ENCODE measurements around the gene AHI1. TPM values are rescaled to one million over a fixed set of nuclear protein-coding genes. Genes with fewer than 3 reads are reported as not detected.

The AHI1 gene
- polyA plus RNA-seq, 1 of the 3 experiments (the other 2 are of a cell fraction) = 7.3 TPM

DNA sequence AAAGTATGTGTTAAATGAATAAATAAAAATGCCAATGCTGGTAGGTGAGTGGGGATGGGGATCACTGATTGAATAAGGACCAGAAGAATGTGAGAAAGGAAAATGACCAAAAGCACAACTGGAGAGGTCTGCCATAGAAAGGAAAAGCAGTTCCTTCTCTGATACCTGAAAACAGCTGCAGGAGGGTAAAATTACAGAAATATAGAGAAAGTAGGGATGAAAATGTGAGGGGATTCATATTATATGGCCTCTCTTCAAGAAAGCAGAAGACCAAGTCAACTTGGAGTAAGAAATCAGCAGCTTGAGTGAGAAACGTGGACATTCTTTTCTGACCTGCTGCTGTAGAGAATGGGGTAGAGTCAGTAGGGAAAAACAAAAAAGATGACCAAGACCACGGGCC, 191.4 kb downstream of the AHI1 start (continued):
- TF ChIP-seq, protein P1, sequence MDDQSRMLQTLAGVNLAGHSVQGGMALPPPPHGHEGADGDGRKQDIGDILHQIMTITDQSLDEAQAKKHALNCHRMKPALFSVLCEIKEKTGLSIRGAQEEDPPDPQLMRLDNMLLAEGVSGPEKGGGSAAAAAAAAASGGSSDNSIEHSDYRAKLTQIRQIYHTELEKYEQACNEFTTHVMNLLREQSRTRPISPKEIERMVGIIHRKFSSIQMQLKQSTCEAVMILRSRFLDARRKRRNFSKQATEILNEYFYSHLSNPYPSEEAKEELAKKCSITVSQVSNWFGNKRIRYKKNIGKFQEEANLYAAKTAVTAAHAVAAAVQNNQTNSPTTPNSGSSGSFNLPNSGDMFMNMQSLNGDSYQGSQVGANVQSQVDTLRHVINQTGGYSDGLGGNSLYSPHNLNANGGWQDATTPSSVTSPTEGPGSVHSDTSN (IDR thresholded peaks at IDR 0.05) = no peak
- no peak for TF ChIP-seq EP300 (IDR thresholded peaks at IDR 0.05; ENCODE audit: borderline replicate concordance in 1 of 2, low read depth in 1 of 2, low read length in 1 of 2)
- TF ChIP-seq RFX5 (IDR thresholded peaks at IDR 0.05; ENCODE audit: low read length) = no peak
- TF ChIP-seq YY1 (IDR thresholded peaks at IDR 0.05; ENCODE audit: low read depth) = no peak
- TF ChIP-seq FOXM1 (IDR thresholded peaks at IDR 0.05; ENCODE audit: low read depth) = no peak

DNA sequence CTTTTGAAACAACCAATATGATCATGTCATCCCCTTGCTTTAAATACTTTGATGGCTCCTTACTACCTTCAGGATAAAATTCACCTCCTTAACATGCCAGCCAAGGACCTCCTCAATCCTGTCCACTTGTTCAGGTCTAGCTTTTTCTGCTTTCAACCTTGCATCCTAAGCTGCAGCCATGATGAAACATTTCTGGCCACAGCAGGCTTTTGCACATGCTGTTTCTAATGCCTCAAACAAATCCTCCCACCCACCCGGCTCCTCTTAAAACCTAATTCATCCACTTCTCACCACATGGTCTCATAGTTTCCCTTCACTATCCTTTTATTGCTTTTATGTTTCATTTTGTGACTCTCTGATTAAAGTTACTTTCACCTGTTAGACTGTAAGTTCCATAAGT, 191.9 kb downstream of the AHI1 start:
- no peak overlapping the region for H3K27ac ChIP-seq (ENCODE audit: low read depth in 2 of 2, low read length in 1 of 2)
- no peaks in the 10 kb centered on the region for H3K9me2 ChIP-seq
- POLR2A ChIA-PET = no interaction called here
- H3K9ac ChIP-seq = no peak overlapping the region
- peaks cover 0 to 8% of the 10 kb centered on the region in 2 experiments for H3K36me3 ChIP-seq (replicated peaks in 1 of 2; ENCODE audit: control insufficient read depth in 1 of 2, insufficient read depth in 2 of 2, low read length in 1 of 2)
- no peak overlapping the region for H3K4me3 ChIP-seq (ENCODE audit: low read depth in 2 of 2, low read length in 1 of 2)
- H3K4me2 ChIP-seq = no peak overlapping the region
- H3K4me1 ChIP-seq (ENCODE audit: control insufficient read depth in 1 of 2, insufficient read depth in 2 of 2, low read depth in 1 of 2, low read length in 1 of 2) = no peaks in the 10 kb centered on the region; a peak in 1 of 4 replicates
- H4K20me1 ChIP-seq (ENCODE audit: insufficient read depth) = no peaks in the 10 kb centered on the region
- no peaks in the 10 kb centered on the region for H3K27me3 ChIP-seq (ENCODE audit: insufficient read depth)
- H3F3A ChIP-seq (replicated peaks; ENCODE audit: insufficient read depth) = peaks cover 16% of the 10 kb centered on the region
- CTCF ChIA-PET = no interaction called here
- no peak for DNase-seq
- H3K9me3 ChIP-seq = no peaks in the 10 kb centered on the region
- whole genome bisulfite sequencing (ENCODE audit: low lambda C conversion rate) = 100% methylated on average over 1 of the region's 1 CpG
- no peak for TF ChIP-seq RFX5 (IDR thresholded peaks at IDR 0.05; ENCODE audit: low read length)
- TF ChIP-seq, protein P2, sequence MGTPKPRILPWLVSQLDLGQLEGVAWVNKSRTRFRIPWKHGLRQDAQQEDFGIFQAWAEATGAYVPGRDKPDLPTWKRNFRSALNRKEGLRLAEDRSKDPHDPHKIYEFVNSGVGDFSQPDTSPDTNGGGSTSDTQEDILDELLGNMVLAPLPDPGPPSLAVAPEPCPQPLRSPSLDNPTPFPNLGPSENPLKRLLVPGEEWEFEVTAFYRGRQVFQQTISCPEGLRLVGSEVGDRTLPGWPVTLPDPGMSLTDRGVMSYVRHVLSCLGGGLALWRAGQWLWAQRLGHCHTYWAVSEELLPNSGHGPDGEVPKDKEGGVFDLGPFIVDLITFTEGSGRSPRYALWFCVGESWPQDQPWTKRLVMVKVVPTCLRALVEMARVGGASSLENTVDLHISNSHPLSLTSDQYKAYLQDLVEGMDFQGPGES (IDR thresholded peaks at IDR 0.05; ENCODE audit: low read depth, low read length) = no peak
- no peak for TF ChIP-seq SIN3A (IDR thresholded peaks at IDR 0.05; ENCODE audit: borderline replicate concordance, low read depth, low read length)
- TF ChIP-seq ELF1 (IDR thresholded peaks at IDR 0.05) = no peak
- TF ChIP-seq YY1 (IDR thresholded peaks at IDR 0.05; ENCODE audit: low read depth) = no peak
- TF ChIP-seq RCOR1 (IDR thresholded peaks at IDR 0.05; ENCODE audit: low read length) = no peak
- no peak for TF ChIP-seq TEAD4 (IDR thresholded peaks at IDR 0.05; ENCODE audit: borderline replicate concordance, insufficient read depth)
- TF ChIP-seq RAD21 (IDR thresholded peaks at IDR 0.05; ENCODE audit: low read length) = no peak
- TF ChIP-seq USF2 (IDR thresholded peaks at IDR 0.05; ENCODE audit: borderline replicate concordance, low read depth, low read length) = no peak
- TF ChIP-seq, protein P1 (IDR thresholded peaks at IDR 0.05) = no peak
- no peak for TF ChIP-seq NFIC (IDR thresholded peaks at IDR 0.05; ENCODE audit: borderline replicate concordance)
- TF ChIP-seq FOXM1 (IDR thresholded peaks at IDR 0.05; ENCODE audit: low read depth) = no peak
- no peak for TF ChIP-seq REST (IDR thresholded peaks at IDR 0.05; ENCODE audit: low read depth, low read length)
- TF ChIP-seq JUND (IDR thresholded peaks at IDR 0.05) = no peak
- no peak for TF ChIP-seq FOXJ3 (CRISPR knock-in tag; IDR thresholded peaks at IDR 0.05)
- no peak for TF ChIP-seq GABPA (IDR thresholded peaks at IDR 0.05; ENCODE audit: low read depth)
- no peak for TF ChIP-seq CHD2 (IDR thresholded peaks at IDR 0.05; ENCODE audit: low read length, partially characterized antibody)
- no peak for TF ChIP-seq ZBTB33 (IDR thresholded peaks at IDR 0.05; ENCODE audit: borderline replicate concordance, low read depth)
- no peak for TF ChIP-seq RXRA (IDR thresholded peaks at IDR 0.05; ENCODE audit: borderline replicate concordance, low read depth)
- no peaks in the 10 kb centered on the region; the same call in 1 of the 2 replicates for H3K79me2 ChIP-seq (ENCODE audit: insufficient read depth)
- H2AFZ ChIP-seq (ENCODE audit: low read depth) = no peak overlapping the region
